Measurements from ENCODE around the gene POM121C. TPM values are rescaled to one million over a fixed set of nuclear protein-coding genes. Genes with fewer than 3 reads are reported as not detected.
"Not testable (repeated sequence)": the region's sequence is repeated elsewhere in the genome, so short reads cannot be mapped to it uniquely, and the experiment has no call there.

Gene POM121C
- total RNA-seq, 1 donor from 2014 or later = 87.7 TPM

GRCh38 chr7:75419210-75419609 lies 66.9 kb downstream of the POM121C start:
- peaks cover 35% of the 10 kb centered on the region for H3K36me3 Mint-ChIP-seq (ENCODE audit: low read depth)
- H3K9me3 Mint-ChIP-seq; H3K4me3 Mint-ChIP-seq (ENCODE audit: low read depth); H3K27me3 Mint-ChIP-seq (ENCODE audit: low read depth); H3K27ac Mint-ChIP-seq; DNase-seq (ENCODE audit: low spot score); H3K4me1 Mint-ChIP-seq (ENCODE audit: low read depth); intact Hi-C loops (cut with micrococcal nuclease): not testable (repeated sequence)

GRCh38 chr7:75418292-75418858 lies 67.7 kb downstream of the POM121C start:
- DNase-seq (ENCODE audit: low spot score); H3K27me3 Mint-ChIP-seq (ENCODE audit: low read depth); intact Hi-C loops (cut with micrococcal nuclease); H3K9me3 Mint-ChIP-seq; H3K4me1 Mint-ChIP-seq (ENCODE audit: low read depth); H3K27ac Mint-ChIP-seq; H3K4me3 Mint-ChIP-seq (ENCODE audit: low read depth): not testable (repeated sequence)
- peaks cover 33% of the 10 kb centered on the region for H3K36me3 Mint-ChIP-seq (ENCODE audit: low read depth)

- intact Hi-C loops (cut with micrococcal nuclease); DNase-seq (ENCODE audit: low spot score); H3K9me3 Mint-ChIP-seq; H3K4me1 Mint-ChIP-seq (ENCODE audit: low read depth); H3K27ac Mint-ChIP-seq; H3K27me3 Mint-ChIP-seq (ENCODE audit: low read depth); H3K4me3 Mint-ChIP-seq (ENCODE audit: low read depth): not testable (repeated sequence)
- H3K36me3 Mint-ChIP-seq (ENCODE audit: low read depth) = peaks cover 33% of the 10 kb centered on the region
These were observed 69.3 kb downstream of the POM121C start for GRCh38 chr7:75416787-75417186.

DNA sequence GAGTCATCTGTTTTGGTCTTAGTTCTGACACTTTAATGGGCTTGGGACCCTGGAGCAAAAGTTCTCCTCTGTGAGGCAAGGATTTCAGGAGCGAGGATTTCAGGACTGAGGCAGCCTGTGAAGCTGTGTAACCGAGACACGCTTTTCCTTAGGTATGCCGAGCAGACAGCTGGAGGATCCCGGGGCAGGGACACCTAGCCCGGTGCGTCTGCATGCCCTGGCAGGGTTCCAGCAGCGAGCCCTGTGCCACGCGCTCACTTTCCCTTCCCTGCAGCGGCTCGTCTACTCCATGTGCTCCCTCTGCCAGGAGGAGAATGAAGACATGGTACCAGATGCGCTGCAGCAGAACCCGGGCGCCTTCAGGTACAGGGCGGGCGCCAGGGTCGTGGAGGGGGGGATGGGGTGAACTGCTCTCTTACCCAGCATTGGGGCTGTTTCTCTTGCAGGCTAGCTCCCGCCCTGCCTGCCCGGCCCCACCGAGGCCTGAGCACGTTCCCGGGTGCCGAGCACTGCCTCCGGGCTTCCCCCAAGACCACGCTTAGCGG lies 70.2 kb downstream of the POM121C start:
- H3K36me3 Mint-ChIP-seq (ENCODE audit: low read depth) = peaks cover 29% of the 10 kb centered on the region
- H3K9me3 Mint-ChIP-seq; H3K4me1 Mint-ChIP-seq (ENCODE audit: low read depth); DNase-seq (ENCODE audit: low spot score); H3K27ac Mint-ChIP-seq; intact Hi-C loops (cut with micrococcal nuclease); H3K4me3 Mint-ChIP-seq (ENCODE audit: low read depth); H3K27me3 Mint-ChIP-seq (ENCODE audit: low read depth): not testable (repeated sequence)

- H3K4me3 Mint-ChIP-seq (ENCODE audit: low read depth); H3K9me3 Mint-ChIP-seq; intact Hi-C loops (cut with micrococcal nuclease); H3K27ac Mint-ChIP-seq; H3K4me1 Mint-ChIP-seq (ENCODE audit: low read depth); DNase-seq (ENCODE audit: low spot score); H3K27me3 Mint-ChIP-seq (ENCODE audit: low read depth): not testable (repeated sequence)
- H3K36me3 Mint-ChIP-seq (ENCODE audit: low read depth) = peaks cover 26% of the 10 kb centered on the region
These were observed 70.7 kb downstream of the POM121C start for GRCh38 chr7:75415428-75415817.

DNA sequence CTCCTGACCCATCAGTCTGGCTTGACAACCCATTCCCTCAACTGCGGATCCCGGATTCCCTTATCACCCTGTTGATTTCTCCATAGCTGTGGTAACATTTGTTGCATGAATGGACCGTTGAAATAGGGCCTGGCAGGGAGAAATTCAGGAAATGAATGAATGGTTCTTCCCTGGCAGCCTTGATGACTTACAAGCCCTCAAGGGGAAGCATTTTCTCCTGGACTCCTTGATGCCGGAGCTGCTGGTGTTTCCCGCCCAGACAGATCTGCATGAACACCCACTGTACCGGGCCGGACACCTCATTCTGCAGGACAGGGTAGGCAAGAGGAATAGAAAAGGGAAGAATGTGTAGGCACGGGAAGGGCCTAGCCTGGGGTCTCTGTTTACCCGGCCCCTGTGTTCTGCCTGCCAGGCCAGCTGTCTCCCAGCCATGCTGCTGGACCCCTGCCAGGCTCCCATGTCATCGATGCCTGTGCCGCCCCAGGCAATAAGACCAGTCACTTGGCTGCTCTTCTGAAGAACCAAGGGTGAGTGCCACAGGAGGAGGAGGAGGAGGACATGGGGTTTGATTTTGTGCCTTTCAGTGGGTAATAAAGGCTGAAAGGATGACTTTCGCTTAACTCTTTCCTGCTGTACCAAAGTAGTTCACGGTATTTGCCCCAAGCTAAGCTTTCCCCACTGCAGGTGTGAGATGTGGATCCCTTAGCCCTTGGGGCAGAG lies 71.2 kb downstream of the POM121C start:
- H3K9me3 Mint-ChIP-seq; intact Hi-C loops (cut with micrococcal nuclease); H3K4me1 Mint-ChIP-seq (ENCODE audit: low read depth); H3K27me3 Mint-ChIP-seq (ENCODE audit: low read depth); DNase-seq (ENCODE audit: low spot score); H3K4me3 Mint-ChIP-seq (ENCODE audit: low read depth); H3K27ac Mint-ChIP-seq: not testable (repeated sequence)
- peaks cover 21% of the 10 kb centered on the region for H3K36me3 Mint-ChIP-seq (ENCODE audit: low read depth)

DNA sequence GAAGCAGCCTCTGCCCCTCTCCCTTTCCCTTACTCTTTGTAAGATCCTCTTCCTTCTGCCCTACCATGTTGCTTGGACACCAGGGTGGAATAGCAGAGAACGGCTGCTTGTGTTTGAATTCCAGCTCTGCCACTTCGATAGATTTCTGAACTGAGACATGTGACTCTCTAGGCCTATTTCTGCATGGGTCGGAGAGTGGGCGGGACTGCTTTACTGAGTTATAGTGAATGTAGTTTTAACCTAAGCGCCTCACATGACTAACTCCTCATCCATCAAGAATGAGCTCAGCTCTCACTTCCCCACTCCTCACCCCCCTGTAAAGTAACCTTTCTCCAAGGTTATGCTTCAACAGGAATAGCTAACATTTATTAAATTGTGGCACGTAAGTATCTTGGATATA lies 71.9 kb downstream of the POM121C start:
- DNase-seq (ENCODE audit: low spot score) = not testable (repeated sequence)

DNA sequence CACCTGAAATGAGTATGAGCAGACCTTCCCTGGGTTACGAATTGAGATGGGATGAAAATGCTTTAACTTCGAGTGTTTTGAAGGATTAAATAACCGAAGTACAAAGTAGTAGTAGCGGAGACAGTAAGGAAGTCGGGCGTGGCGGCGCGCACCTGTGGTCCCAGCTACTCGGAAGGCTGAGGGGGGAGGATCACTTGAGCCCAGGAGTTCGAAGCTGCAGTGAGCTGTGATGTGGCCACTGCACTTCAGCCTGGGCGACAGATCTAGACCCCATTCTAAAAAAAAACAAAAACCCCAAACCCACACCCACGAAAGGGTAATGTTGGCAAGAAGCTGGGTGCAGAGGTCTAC lies 75.3 kb downstream of the POM121C start:
- intact Hi-C loops (cut with micrococcal nuclease); DNase-seq (ENCODE audit: low spot score); H3K4me1 Mint-ChIP-seq (ENCODE audit: low read depth); H3K4me3 Mint-ChIP-seq (ENCODE audit: low read depth); H3K9me3 Mint-ChIP-seq; H3K27ac Mint-ChIP-seq; H3K27me3 Mint-ChIP-seq (ENCODE audit: low read depth): not testable (repeated sequence)
- H3K36me3 Mint-ChIP-seq (ENCODE audit: low read depth) = peaks cover 12% of the 10 kb centered on the region

More for the DNA sequence above, 71.9 kb downstream of the POM121C start:
- intact Hi-C loops (cut with micrococcal nuclease); H3K4me3 Mint-ChIP-seq (ENCODE audit: low read depth); H3K9me3 Mint-ChIP-seq; H3K27me3 Mint-ChIP-seq (ENCODE audit: low read depth); H3K27ac Mint-ChIP-seq; H3K4me1 Mint-ChIP-seq (ENCODE audit: low read depth): not testable (repeated sequence)
- peaks cover 18% of the 10 kb centered on the region for H3K36me3 Mint-ChIP-seq (ENCODE audit: low read depth)

GRCh38 chr7:75409880-75410822 lies 75.9 kb downstream of the POM121C start:
- H3K27me3 Mint-ChIP-seq (ENCODE audit: low read depth); H3K27ac Mint-ChIP-seq; intact Hi-C loops (cut with micrococcal nuclease); H3K4me1 Mint-ChIP-seq (ENCODE audit: low read depth); H3K9me3 Mint-ChIP-seq; H3K4me3 Mint-ChIP-seq (ENCODE audit: low read depth); H3K36me3 Mint-ChIP-seq (ENCODE audit: low read depth); DNase-seq (ENCODE audit: low spot score): not testable (repeated sequence)

DNA sequence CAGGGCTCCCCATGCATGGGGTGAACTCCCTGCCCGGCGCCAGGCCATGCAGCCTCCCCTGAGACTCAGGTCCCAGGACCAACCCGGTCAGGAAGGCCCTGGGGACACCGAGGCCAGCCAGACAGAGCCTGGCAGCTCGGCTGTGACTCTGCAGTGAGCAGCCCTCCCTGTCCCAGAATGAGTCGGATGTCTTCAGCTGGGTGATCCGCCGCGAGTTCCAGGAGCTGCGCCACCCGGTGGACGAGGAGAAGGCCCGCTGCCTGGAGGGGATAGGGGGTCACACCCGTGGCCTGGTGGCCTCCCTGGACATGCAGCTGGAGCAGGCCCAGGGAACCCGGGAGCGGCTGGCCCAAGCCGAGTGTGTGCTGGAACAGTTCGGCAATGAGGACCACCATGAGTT lies 81.4 kb downstream of the POM121C start:
- DNase-seq (ENCODE audit: low spot score); H3K9me3 Mint-ChIP-seq; H3K36me3 Mint-ChIP-seq (ENCODE audit: low read depth); H3K4me1 Mint-ChIP-seq (ENCODE audit: low read depth); H3K27ac Mint-ChIP-seq; intact Hi-C loops (cut with micrococcal nuclease); H3K27me3 Mint-ChIP-seq (ENCODE audit: low read depth); H3K4me3 Mint-ChIP-seq (ENCODE audit: low read depth): not testable (repeated sequence)

DNA sequence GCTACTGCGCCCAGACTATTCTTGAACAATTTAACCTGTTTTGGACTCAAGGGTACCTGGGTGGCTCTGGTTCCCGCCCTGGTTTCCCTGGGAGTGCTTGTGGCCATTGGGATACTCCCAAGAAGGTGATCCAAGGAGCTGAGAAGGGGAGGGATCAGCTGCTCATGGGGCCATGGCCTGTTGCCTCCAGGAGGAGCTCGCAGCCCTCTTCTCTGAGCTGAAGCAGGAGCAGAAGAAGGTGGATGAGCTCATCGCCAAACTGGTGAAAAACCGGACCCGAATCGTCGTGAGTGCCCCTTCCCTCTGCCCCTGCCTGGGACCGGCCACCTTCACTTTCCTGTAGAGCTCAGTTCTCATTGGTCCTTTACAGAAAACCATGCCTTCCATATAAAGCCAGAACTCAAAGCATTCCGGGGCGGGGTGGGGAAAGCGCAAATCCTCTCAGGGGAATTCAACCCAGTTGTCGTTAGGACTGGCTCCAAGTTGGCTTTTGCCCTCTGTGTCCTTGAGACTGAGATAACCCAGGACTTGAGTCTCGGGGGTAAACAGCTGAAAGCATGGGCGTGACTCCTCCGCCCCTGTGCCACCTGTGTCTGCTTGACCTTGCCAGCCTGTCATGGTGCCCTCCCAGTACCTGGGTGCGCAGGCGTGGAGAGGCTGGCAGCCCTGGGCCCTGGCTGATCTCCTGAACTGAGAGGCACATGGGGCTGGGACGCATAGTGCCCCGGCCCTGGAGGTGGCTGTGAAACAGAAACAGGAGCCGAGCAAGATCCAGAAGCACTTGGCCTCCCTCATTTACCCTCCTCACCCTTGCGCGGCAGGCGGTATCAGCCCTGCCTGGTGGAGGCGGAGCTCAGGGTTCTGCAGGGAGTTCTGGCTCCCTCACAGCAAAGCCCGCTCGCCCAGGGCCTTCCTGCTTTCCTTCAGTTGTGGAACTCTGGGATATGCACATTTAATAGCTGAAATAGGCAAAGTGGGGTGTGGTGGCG lies 82.3 kb downstream of the POM121C start:
- intact Hi-C loops (cut with micrococcal nuclease); H3K9me3 Mint-ChIP-seq; H3K36me3 Mint-ChIP-seq (ENCODE audit: low read depth); DNase-seq (ENCODE audit: low spot score); H3K27ac Mint-ChIP-seq; H3K27me3 Mint-ChIP-seq (ENCODE audit: low read depth); H3K4me1 Mint-ChIP-seq (ENCODE audit: low read depth); H3K4me3 Mint-ChIP-seq (ENCODE audit: low read depth): not testable (repeated sequence)

DNA sequence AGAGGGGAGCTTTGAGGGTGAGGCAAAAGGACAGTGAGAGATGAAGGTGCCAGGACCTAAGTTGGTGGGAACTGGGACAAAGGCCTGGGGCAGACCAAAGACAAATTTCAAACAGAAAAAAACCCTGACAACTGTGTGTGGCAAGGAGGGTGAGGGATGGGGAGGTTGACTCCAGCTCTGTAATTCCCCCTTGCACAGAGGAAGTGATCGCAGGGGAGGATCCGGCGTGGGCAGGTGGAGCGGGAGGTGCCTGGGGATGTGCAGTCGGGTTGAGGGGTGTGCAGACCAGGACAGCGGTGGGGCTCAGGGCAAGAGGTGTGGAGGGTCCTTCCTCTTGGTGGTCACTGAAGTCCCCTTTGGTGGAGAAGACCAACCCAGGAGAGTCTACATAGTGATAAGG lies 85.5 kb downstream of the POM121C start:
- H3K4me1 Mint-ChIP-seq (ENCODE audit: low read depth); DNase-seq (ENCODE audit: low spot score); H3K36me3 Mint-ChIP-seq (ENCODE audit: low read depth); H3K9me3 Mint-ChIP-seq; H3K4me3 Mint-ChIP-seq (ENCODE audit: low read depth); intact Hi-C loops (cut with micrococcal nuclease); H3K27ac Mint-ChIP-seq; H3K27me3 Mint-ChIP-seq (ENCODE audit: low read depth): not testable (repeated sequence)

All from activated T-helper 2 cell treated with anti-CD3 and anti-CD28 coated beads, Interferon-gamma antibody, Interleukin-2, Interleukin-4, amounts not matched to agents 10 μg/mL and 5 μg/mL and 100 μg/mL, durations not matched to agents 14 hours and 24 hours and 36 hours (primary cell).